ENCODE results near the gene PHGDH. TPM values are rescaled to one million over a fixed set of nuclear protein-coding genes. Genes with fewer than 3 reads are reported as not detected.
A peak's percentile ranks its signal among the peaks of the same experiment; 100 is the strongest.

The PHGDH gene
- total and polyA plus RNA-seq, 2 of the 13 experiments (the other 11 are each of a cell fraction or from before 2014, with no cell fraction given): 95.8 to 133 TPM

DNA sequence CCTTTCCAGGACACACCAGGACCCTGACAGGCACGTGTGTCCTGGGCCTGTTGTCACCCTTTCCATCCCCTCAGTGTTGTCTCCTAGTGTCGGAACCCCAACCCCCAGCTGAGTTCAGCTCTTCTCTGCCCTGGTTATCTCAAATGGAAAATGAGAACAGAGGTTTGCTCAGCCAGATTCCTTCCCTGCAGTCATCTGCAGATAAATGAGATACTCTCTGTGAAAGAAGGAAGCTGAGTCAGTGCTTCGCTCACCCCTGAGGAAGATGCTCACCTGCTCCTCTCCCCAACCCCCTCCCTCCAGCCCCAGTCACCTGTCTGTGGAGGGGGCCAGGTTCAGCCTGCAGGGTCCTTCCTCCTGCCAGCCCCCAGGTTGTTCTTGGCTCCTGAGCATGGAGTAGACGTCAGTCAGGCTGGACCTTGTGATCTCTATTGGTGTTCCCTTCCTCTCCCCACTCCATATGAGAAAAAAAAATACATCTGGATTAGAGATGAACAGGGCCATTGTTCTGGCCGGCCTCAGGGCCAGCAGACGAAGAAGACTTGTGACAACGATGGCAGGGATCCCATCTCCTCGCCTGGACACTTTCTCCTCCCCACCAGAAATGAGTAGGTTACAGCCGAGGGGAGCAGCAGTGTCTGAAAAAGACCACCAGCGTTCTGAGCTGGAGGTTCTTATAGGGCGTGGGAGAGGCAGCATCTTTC is 20.9 kb downstream of the PHGDH start:
- Histone ChIP-seq H3K36me3 (replicated peaks in 1 of 2; ENCODE audit: control insufficient read depth in 1 of 2, insufficient read depth in 2 of 2, low read length in 2 of 2) (peaks cover 33 to 97% of the 10 kb centered on the region in 2 experiments), H3K4me2 (ENCODE audit: low read depth, low read length) (no peak overlapping the region), H3K4me3 (replicated peaks in 1 of 3; ENCODE audit: insufficient read depth in 1 of 3, low read depth in 2 of 3, low read length in 3 of 3) (no peak overlapping the region), H3K4me1 (ENCODE audit: insufficient read depth, low read length) (peaks cover 54% of the 10 kb centered on the region), H2AFZ (ENCODE audit: low read length) (no peak overlapping the region), H3K79me2 (ENCODE audit: insufficient read depth, low read length) (no peaks in the 10 kb centered on the region), H3K9ac (ENCODE audit: insufficient read depth, low read depth, low read length) (no peak overlapping the region), H3K27ac (ENCODE audit: extremely low read length, insufficient read depth, low read length) (peak overlapping the region; percentile 28), H3K27me3 (ENCODE audit: control insufficient read depth in 1 of 2, insufficient read depth in 2 of 2, low read length in 2 of 2) (no peaks in the 10 kb centered on the region), H4K20me1 (ENCODE audit: insufficient read depth, low read length) (no peaks in the 10 kb centered on the region; the same call in none of the 2 replicates), H3K9me3 (ENCODE audit: low read length) (no peaks in the 10 kb centered on the region)
- POLR2A ChIA-PET: interaction anchor here (1.0 to 1.9 kb wide), 2 partner anchors 8 to 11 kb away, joined by 3 to 6 read pairs; no protein-coding TSS in a partner anchor
- BruUV-seq (replicated peaks): no TSS peak
- 76% methylated on average over 11 of the region's 11 CpGs for WGBS (ENCODE audit: low lambda C conversion rate)
- FAIRE-seq: no peak
- CTCF ChIA-PET (ENCODE audit: low intra/inter-chr PET ratio, low total read pairs): interaction anchor here (0.7 kb wide), 1 partner anchor 56 kb away, joined by 3 read pairs; no protein-coding TSS in a partner anchor
- intact Hi-C loops (cut with micrococcal nuclease; ENCODE audit: unreplicated experiment) (no loop called here), in situ Hi-C loops (cut with HindIII; ENCODE audit: extremely low pct_ligation_motif_present, low pct_unique_long_range_greater_than_20kb) (no loop called here)
- TF ChIP-seq, protein P1, sequence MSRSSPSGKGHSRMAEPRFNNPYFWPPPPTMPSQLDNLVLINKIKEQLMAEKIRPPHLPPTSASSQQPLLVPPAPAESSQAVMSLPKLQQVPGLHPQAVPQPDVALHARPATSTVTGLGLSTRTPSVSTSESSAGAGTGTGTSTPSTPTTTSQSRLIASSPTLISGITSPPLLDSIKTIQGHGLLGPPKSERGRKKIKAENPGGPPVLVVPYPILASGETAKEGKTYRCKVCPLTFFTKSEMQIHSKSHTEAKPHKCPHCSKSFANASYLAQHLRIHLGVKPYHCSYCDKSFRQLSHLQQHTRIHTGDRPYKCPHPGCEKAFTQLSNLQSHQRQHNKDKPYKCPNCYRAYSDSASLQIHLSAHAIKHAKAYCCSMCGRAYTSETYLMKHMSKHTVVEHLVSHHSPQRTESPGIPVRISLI (CRISPR knock-in tag; IDR thresholded peaks at IDR 0.05; ENCODE audit: borderline replicate concordance): peak; percentile 72; the same call in 1 of the 2 replicates
- TF ChIP-seq CREB1 (IDR thresholded peaks at IDR 0.05) (no peak), CREB1 (CRISPR knock-in tag; IDR thresholded peaks at IDR 0.05) (no peak), HDAC2 (CRISPR knock-in tag; IDR thresholded peaks at IDR 0.05) (no peak), NCOA5 (CRISPR knock-in tag; IDR thresholded peaks at IDR 0.05) (no peak), SMARCE1 (IDR thresholded peaks at IDR 0.05; ENCODE audit: borderline replicate concordance) (no peak), KLF6 (CRISPR knock-in tag; IDR thresholded peaks at IDR 0.05) (no peak), FOXC1 (CRISPR knock-in tag; IDR thresholded peaks at IDR 0.05; ENCODE audit: borderline replicate concordance) (no peak), RBM22 (optimal IDR thresholded peaks at IDR 0.05; ENCODE audit: low read length) (peak; percentile 58), TGIF2 (CRISPR knock-in tag; IDR thresholded peaks at IDR 0.05) (no peak), ZNF296 (CRISPR knock-in tag; conservative IDR thresholded peaks at IDR 0.05) (no peak), CEBPB (IDR thresholded peaks at IDR 0.05; ENCODE audit: borderline replicate concordance, low read depth, low read length) (no peak), YEATS4 (CRISPR knock-in tag; IDR thresholded peaks at IDR 0.05; ENCODE audit: borderline replicate concordance) (no peak), SOX13 (IDR thresholded peaks at IDR 0.05) (no peak), SOX13 (CRISPR knock-in tag; conservative IDR thresholded peaks at IDR 0.05 in 1 of 2, IDR thresholded peaks at IDR 0.05 in 1 of 2) (0 out of 4 replicates have a peak, but pooled peaks of 1 of the 2 experiments have one; percentile 20)
- TF ChIP-seq, protein P2, sequence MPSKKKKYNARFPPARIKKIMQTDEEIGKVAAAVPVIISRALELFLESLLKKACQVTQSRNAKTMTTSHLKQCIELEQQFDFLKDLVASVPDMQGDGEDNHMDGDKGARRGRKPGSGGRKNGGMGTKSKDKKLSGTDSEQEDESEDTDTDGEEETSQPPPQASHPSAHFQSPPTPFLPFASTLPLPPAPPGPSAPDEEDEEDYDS (CRISPR knock-in tag; IDR thresholded peaks at IDR 0.05): no peak
- ATAC-seq: peak; percentile 22; the same call in 2 of the 3 replicates
- DNase-seq (ENCODE audit: low spot score): no peak

All from HepG2 (cell line).